Measurements from ENCODE around the gene UPK3A.

Gene UPK3A

DNA sequence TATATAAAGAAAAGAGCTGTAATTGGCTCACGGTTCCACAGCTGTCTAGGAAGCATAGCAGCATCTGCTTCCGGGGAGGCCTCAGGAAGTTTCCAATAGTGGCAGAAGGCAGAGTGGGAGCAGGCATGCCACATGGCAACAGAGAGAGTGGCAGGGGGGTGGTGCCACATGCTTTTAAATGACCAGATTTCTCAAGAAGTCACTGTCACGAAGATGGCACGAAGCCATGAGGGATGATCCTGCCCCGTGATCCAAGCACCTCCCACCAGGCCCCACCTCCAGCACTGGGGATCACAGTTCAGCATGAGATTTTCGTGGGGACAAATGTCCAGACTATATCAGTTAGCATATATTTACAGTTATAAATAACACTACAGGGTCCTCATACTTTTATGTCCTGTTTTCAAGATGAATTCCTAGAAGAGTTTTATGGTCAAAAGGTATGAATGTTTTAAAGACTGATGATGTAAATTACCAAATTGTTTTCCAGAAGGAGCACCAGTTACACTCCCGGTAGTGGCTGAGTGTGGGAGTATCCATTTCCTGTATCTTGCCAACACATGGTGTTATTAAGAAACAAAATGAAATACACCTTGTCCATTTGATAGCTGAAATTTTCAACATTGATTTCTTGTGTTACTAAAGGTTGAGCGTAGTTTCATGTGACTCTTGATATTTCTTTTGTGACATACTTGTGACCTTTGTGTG lies 44.2 kb downstream of the UPK3A start:
- no peak overlapping the region for H2AFZ ChIP-seq (ENCODE audit: low read length)
- H3F3A ChIP-seq (ENCODE audit: insufficient read depth, low read length): no peaks in the 10 kb centered on the region
- H3K36me3 ChIP-seq (replicated peaks; ENCODE audit: insufficient read depth, low read length): peaks cover 1% of the 10 kb centered on the region; the same call in 1 of the 2 replicates
- no peaks in the 10 kb centered on the region for H3K9me2 ChIP-seq (replicated peaks; ENCODE audit: insufficient read depth, low read length)
- TF ChIP-seq EZH2 (optimal IDR thresholded peaks at IDR 0.05; ENCODE audit: low read depth, low read length) (no peak), CTCF (IDR thresholded peaks at IDR 0.05; ENCODE audit: low read length) (no peak), EZH2phosphoT487 (IDR thresholded peaks at IDR 0.05; ENCODE audit: low read length) (no peak)
- H3K4me1 ChIP-seq (ENCODE audit: low read length): no peaks in the 10 kb centered on the region
- no peak overlapping the region for H3K4me2 ChIP-seq (ENCODE audit: low read depth, low read length)
- no peak overlapping the region for H3K9ac ChIP-seq (ENCODE audit: low read length)
- H4K20me1 ChIP-seq (ENCODE audit: insufficient read depth, low read length): no peaks in the 10 kb centered on the region
- no peak overlapping the region for H3K4me3 ChIP-seq (ENCODE audit: low read length)
- H3K79me2 ChIP-seq (ENCODE audit: low read length): no peaks in the 10 kb centered on the region
- H3K27me3 ChIP-seq (replicated peaks; ENCODE audit: insufficient read depth, low read length): no peaks in the 10 kb centered on the region
- no peak overlapping the region for H3K27ac ChIP-seq (ENCODE audit: low read length)
- no peaks in the 10 kb centered on the region for H3K9me3 ChIP-seq (replicated peaks; ENCODE audit: insufficient read depth, low read length)
- no peak for DNase-seq

- Histone ChIP-seq H3K79me2 (ENCODE audit: low read length) (no peaks in the 10 kb centered on the region), H3K36me3 (replicated peaks; ENCODE audit: insufficient read depth, low read length) (peaks cover 3% of the 10 kb centered on the region; the same call in 1 of the 2 replicates), H4K20me1 (ENCODE audit: insufficient read depth, low read length) (no peaks in the 10 kb centered on the region), H2AFZ (ENCODE audit: low read length) (no peak overlapping the region), H3K4me2 (ENCODE audit: low read depth, low read length) (no peak overlapping the region), H3K27ac (ENCODE audit: low read length) (no peak overlapping the region), H3K4me3 (ENCODE audit: low read length) (no peak overlapping the region), H3K27me3 (replicated peaks; ENCODE audit: insufficient read depth, low read length) (no peaks in the 10 kb centered on the region), H3K9me2 (replicated peaks; ENCODE audit: insufficient read depth, low read length) (no peaks in the 10 kb centered on the region), H3K9ac (ENCODE audit: low read length) (no peak overlapping the region), H3F3A (ENCODE audit: insufficient read depth, low read length) (no peaks in the 10 kb centered on the region), H3K9me3 (replicated peaks; ENCODE audit: insufficient read depth, low read length) (no peaks in the 10 kb centered on the region), H3K4me1 (ENCODE audit: low read length) (no peaks in the 10 kb centered on the region)
- no peak for DNase-seq
- TF ChIP-seq CTCF (IDR thresholded peaks at IDR 0.05; ENCODE audit: low read length) (no peak), EZH2 (optimal IDR thresholded peaks at IDR 0.05; ENCODE audit: low read depth, low read length) (no peak), EZH2phosphoT487 (IDR thresholded peaks at IDR 0.05; ENCODE audit: low read length) (no peak)
Observed at GRCh38 chr22:45329530-45329936, 44.8 kb downstream of the UPK3A start.

DNA sequence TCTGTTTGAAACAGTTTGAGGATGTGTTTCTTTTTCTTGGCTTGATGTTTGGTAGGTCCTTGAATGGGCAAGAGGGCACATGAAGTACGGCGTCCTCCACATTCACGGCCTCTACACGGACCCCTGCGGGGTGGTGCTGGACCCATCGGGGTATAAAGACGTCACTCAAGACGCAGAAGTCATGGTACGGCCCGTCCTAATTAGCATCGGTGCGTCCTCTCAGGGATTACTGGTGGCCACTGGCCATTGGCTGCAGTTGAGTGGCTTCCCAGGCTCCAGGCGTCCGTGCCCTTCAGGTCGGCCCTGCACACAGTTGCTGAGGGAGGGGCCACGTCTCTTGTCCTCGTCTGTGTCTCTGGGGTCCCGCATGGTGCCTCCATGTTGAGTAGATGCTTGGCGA lies 45.8 kb downstream of the UPK3A start:
- Histone ChIP-seq H4K20me1 (ENCODE audit: insufficient read depth, low read length) (no peaks in the 10 kb centered on the region), H3K9ac (ENCODE audit: low read length) (no peak overlapping the region), H3K4me3 (ENCODE audit: low read length) (no peak overlapping the region), H3K4me1 (ENCODE audit: low read length) (no peaks in the 10 kb centered on the region), H3K4me2 (ENCODE audit: low read depth, low read length) (no peak overlapping the region), H3K36me3 (replicated peaks; ENCODE audit: insufficient read depth, low read length) (peaks cover 3% of the 10 kb centered on the region; the same call in 1 of the 2 replicates), H3K9me2 (replicated peaks; ENCODE audit: insufficient read depth, low read length) (no peaks in the 10 kb centered on the region), H3K9me3 (replicated peaks; ENCODE audit: insufficient read depth, low read length) (no peaks in the 10 kb centered on the region), H3F3A (ENCODE audit: insufficient read depth, low read length) (no peaks in the 10 kb centered on the region), H3K27me3 (replicated peaks; ENCODE audit: insufficient read depth, low read length) (no peaks in the 10 kb centered on the region), H2AFZ (ENCODE audit: low read length) (no peak overlapping the region), H3K27ac (ENCODE audit: low read length) (no peak overlapping the region), H3K79me2 (ENCODE audit: low read length) (no peaks in the 10 kb centered on the region)
- TF ChIP-seq CTCF (IDR thresholded peaks at IDR 0.05; ENCODE audit: low read length) (no peak), EZH2phosphoT487 (IDR thresholded peaks at IDR 0.05; ENCODE audit: low read length) (no peak), EZH2 (optimal IDR thresholded peaks at IDR 0.05; ENCODE audit: low read depth, low read length) (no peak)
- DNase-seq: no peak

All from MM.1S (cell line).